ENCODE measurements around the gene NFIB.

The NFIB gene

GRCh38 chr9:14313951-14314423 lies at the start of gene NFIB:
TSS of gene NFIB (minus strand) at chr9:14314141. CDS start at chr9:14313511, 630 bp downstream.
- DNase-seq (ENCODE audit: low read depth in 2 of 2), result no peak

- DNase-seq (ENCODE audit: low read depth in 2 of 2), result no peak
These were observed 48.2 kb upstream of the NFIB start for GRCh38 chr9:14362175-14362574.

- DNase-seq (ENCODE audit: low read depth in 2 of 2), result no peak
These were observed 47.1 kb upstream of the NFIB start for GRCh38 chr9:14361074-14361473.

GRCh38 chr9:14358523-14358922 lies 44.6 kb upstream of the NFIB start:
- DNase-seq (ENCODE audit: low read depth in 2 of 2), result no peak

GRCh38 chr9:14356351-14357265 lies 42.7 kb upstream of the NFIB start:
- DNase-seq (ENCODE audit: low read depth in 2 of 2), result no peak

GRCh38 chr9:14354201-14354600 lies 40.3 kb upstream of the NFIB start:
- DNase-seq (ENCODE audit: low read depth in 2 of 2), result no peak

- DNase-seq (ENCODE audit: low read depth in 2 of 2), result peak; percentile 21 to 27
These were observed 39.5 kb upstream of the NFIB start for GRCh38 chr9:14353222-14354056.

GRCh38 chr9:14352503-14352902 lies 38.6 kb upstream of the NFIB start:
- DNase-seq (ENCODE audit: low read depth in 2 of 2), result no peak

GRCh38 chr9:14351221-14351836 lies 37.4 kb upstream of the NFIB start:
- no peak for DNase-seq (ENCODE audit: low read depth in 2 of 2)

GRCh38 chr9:14350754-14351153 lies 36.8 kb upstream of the NFIB start:
- no peak for DNase-seq (ENCODE audit: low read depth in 2 of 2)

GRCh38 chr9:14350349-14350728 lies 36.4 kb upstream of the NFIB start:
- DNase-seq (ENCODE audit: low read depth in 2 of 2), result no peak

GRCh38 chr9:14349447-14350348 lies 35.8 kb upstream of the NFIB start:
- no peak for DNase-seq (ENCODE audit: low read depth in 2 of 2)

- no peak for DNase-seq (ENCODE audit: low read depth in 2 of 2)
These were observed 35.2 kb upstream of the NFIB start for GRCh38 chr9:14349146-14349446.

GRCh38 chr9:14348373-14349145 lies 34.6 kb upstream of the NFIB start:
- no peak for DNase-seq (ENCODE audit: low read depth in 2 of 2)

- DNase-seq (ENCODE audit: low read depth in 2 of 2), result no peak
These were observed 34.1 kb upstream of the NFIB start for GRCh38 chr9:14348123-14348372.

- no peak for DNase-seq (ENCODE audit: low read depth in 2 of 2)
These were observed 33.6 kb upstream of the NFIB start for GRCh38 chr9:14347406-14348122.

- DNase-seq (ENCODE audit: low read depth in 2 of 2), result no peak
These were observed 33.0 kb upstream of the NFIB start for GRCh38 chr9:14346811-14347405.

GRCh38 chr9:14346231-14346791 lies 32.4 kb upstream of the NFIB start:
- no peak for DNase-seq (ENCODE audit: low read depth in 2 of 2)
